HepG2 (cell line): ENCODE measurements around the gene L3MBTL3. TPM values are rescaled to one million over a fixed set of nuclear protein-coding genes. Genes with fewer than 3 reads are reported as not detected.
A peak's percentile ranks its signal among the peaks of the same experiment; 100 is the strongest.

Experiments used
- EZH2 ChIP-seq: conservative IDR thresholded peaks from 2 replicates; pipeline ENCODE4 v1.6.1; 2012; ENCODE audit warnings: mild to moderate bottlenecking, low read depth, low read length, moderate library complexity
- HES4 ChIP-seq: sonication (generic); formaldehyde crosslinking; IDR thresholded peaks from 2 replicates; pipeline ENCODE4 v1.9.0; 2021; ENCODE audit warnings: mild to moderate bottlenecking, missing genetic modification reagents, borderline replicate concordance
- KDM4B ChIP-seq: sonication (generic); formaldehyde crosslinking; IDR thresholded peaks from 2 replicates; pipeline ENCODE4 v1.4.0; 2020; ENCODE audit warnings: missing genetic modification reagents
- RBM22 ChIP-seq: fragments of 200-400 bp; formaldehyde crosslinking; optimal IDR thresholded peaks from 2 replicates; pipeline ENCODE3; 2017; ENCODE audit warnings: mild to moderate bottlenecking, low read length, moderate library complexity
- RFX1 ChIP-seq: fragments of 450-650 bp; IDR thresholded peaks from 2 replicates; pipeline ENCODE4 v1.6.1; 2017
- SMAD3 ChIP-seq: sonication (generic); formaldehyde crosslinking; IDR thresholded peaks from 2 replicates; pipeline ENCODE4 v1.4.0; 2020; ENCODE audit warnings: missing genetic modification reagents
- SOX13 ChIP-seq, 3 experiments: fragments of 450-650 bp in 1 of 3; sonication (generic) in 1 of 3; formaldehyde crosslinking in 1 of 3; IDR thresholded peaks in 2 of 3; conservative IDR thresholded peaks in 1 of 3; 2 replicates each; pipeline versions ENCODE4 v1.5.0 to v1.6.1; 2016 to 2020; ENCODE audit warnings: antibody characterized with exemption in 1 of 3, mild to moderate bottlenecking in 1 of 3, missing compliant biosample characterization in 1 of 3, missing genetic modification reagents in 1 of 3, moderate library complexity in 1 of 3
- YEATS4 ChIP-seq: sonication (generic); formaldehyde crosslinking; IDR thresholded peaks from 2 replicates; pipeline ENCODE4 v1.4.0; 2020; ENCODE audit warnings: missing genetic modification reagents, borderline replicate concordance
- ZFP90 ChIP-seq: sonication (generic); formaldehyde crosslinking; IDR thresholded peaks from 2 replicates; pipeline ENCODE4 v1.8.0; 2022; ENCODE audit warnings: missing genetic modification reagents, mild to moderate bottlenecking, inconsistent platforms, borderline replicate concordance
- ZNF3 ChIP-seq: IDR thresholded peaks from 2 replicates; pipeline ENCODE4 v1.7.0; 2017; ENCODE audit warnings: inconsistent platforms
- ZNF678 ChIP-seq: sonication (generic); formaldehyde crosslinking; IDR thresholded peaks from 2 replicates; pipeline ENCODE4 v1.4.0; 2020; ENCODE audit warnings: mild to moderate bottlenecking, missing genetic modification reagents
- polyA plus RNA-seq, 8 experiments: library from polyadenylated mRNA; depleted of rRNA in 3 of 8; stranded (reverse) in 7 of 8; unstranded in 1 of 8; fragments of >200 nt; fragmentation: Illumina TruSeq in 4 of 8; extraction: Trizol in 4 of 8; gene quantifications; 2 replicates each; pipeline versions ENCODE4 v1.2.1 to v1.2.3, GENCODE V29; 2011 to 2016; ENCODE audit warnings: low read depth in 4 of 8, missing spikeins in 1 of 8, mixed read lengths in 1 of 8; ENCODE audit not compliant: insufficient read depth in 1 of 8
- total RNA-seq, 5 experiments: library from RNA; depleted of rRNA; stranded (reverse); fragments of >200 nt; fragmentation: Illumina TruSeq; extraction: Trizol; gene quantifications; 2 replicates each; pipeline ENCODE4 v1.2.3, GENCODE V29; 2016; ENCODE audit warnings: low read depth in 1 of 5
- TF ChIP-seq, protein P1 (sequence below): sonication (generic); formaldehyde crosslinking; IDR thresholded peaks from 2 replicates; pipeline ENCODE4 v1.4.0; 2020; ENCODE audit warnings: missing genetic modification reagents
- TF ChIP-seq, protein P2 (sequence below): sonication (generic); formaldehyde crosslinking; IDR thresholded peaks from 2 replicates; pipeline ENCODE4 v1.5.0; 2020; ENCODE audit warnings: missing genetic modification reagents
- TF ChIP-seq, protein P3 (sequence below): sonication (generic); formaldehyde crosslinking; IDR thresholded peaks from 2 replicates; pipeline ENCODE4 v1.4.0; 2020; ENCODE audit warnings: missing genetic modification reagents
- TF ChIP-seq, protein P4 (sequence below): sonication (generic); formaldehyde crosslinking; IDR thresholded peaks from 2 replicates; pipeline ENCODE4 v1.4.0; 2020; ENCODE audit warnings: missing genetic modification reagents, borderline replicate concordance

The L3MBTL3 gene
- total and polyA plus RNA-seq, 2 of the 13 experiments (the other 11 are each of a cell fraction or from before 2014, with no cell fraction given): 1.5 to 2.5 TPM

DNA sequence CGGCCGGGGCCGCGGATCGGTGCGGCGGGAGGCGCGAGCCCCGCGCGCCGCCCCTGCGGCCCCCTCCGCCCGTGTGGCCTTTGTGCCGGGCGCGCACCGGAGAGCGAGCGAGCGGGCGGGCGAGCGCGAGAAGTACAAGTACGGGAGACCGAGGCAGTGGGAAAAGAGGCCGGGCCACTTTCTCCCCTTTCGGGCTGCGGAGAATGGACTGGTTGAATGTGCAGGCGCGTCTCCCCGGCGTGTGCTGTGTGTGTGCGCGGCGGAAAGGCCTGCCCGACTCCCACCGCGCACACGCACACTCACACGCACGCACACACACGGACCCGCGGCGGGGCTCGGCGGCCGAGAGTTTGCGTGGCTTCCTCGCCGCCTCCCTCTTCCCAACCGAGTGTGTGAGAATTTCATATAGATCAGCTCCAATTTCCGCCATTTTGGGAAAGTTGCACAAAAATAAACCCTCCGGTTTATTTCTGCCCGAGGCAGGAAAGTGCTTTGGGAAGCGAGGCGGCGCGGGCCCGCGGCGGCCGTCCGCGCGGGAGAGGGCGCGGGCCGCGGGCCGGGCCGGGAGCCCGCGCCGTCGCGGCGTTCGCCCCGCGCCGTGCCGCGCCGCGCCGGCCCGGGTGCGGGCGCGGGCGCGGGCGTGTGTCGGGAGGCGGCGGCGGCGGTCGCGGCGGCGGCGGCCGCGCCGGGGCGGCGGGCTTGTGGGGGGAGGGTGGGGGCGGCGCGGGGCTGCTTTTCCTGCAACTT, 1.1 kb downstream of the L3MBTL3 start (continued):
- TF ChIP-seq ZNF678 (CRISPR knock-in tag): no peak
- no peak for TF ChIP-seq RFX1
- TF ChIP-seq, protein P1, sequence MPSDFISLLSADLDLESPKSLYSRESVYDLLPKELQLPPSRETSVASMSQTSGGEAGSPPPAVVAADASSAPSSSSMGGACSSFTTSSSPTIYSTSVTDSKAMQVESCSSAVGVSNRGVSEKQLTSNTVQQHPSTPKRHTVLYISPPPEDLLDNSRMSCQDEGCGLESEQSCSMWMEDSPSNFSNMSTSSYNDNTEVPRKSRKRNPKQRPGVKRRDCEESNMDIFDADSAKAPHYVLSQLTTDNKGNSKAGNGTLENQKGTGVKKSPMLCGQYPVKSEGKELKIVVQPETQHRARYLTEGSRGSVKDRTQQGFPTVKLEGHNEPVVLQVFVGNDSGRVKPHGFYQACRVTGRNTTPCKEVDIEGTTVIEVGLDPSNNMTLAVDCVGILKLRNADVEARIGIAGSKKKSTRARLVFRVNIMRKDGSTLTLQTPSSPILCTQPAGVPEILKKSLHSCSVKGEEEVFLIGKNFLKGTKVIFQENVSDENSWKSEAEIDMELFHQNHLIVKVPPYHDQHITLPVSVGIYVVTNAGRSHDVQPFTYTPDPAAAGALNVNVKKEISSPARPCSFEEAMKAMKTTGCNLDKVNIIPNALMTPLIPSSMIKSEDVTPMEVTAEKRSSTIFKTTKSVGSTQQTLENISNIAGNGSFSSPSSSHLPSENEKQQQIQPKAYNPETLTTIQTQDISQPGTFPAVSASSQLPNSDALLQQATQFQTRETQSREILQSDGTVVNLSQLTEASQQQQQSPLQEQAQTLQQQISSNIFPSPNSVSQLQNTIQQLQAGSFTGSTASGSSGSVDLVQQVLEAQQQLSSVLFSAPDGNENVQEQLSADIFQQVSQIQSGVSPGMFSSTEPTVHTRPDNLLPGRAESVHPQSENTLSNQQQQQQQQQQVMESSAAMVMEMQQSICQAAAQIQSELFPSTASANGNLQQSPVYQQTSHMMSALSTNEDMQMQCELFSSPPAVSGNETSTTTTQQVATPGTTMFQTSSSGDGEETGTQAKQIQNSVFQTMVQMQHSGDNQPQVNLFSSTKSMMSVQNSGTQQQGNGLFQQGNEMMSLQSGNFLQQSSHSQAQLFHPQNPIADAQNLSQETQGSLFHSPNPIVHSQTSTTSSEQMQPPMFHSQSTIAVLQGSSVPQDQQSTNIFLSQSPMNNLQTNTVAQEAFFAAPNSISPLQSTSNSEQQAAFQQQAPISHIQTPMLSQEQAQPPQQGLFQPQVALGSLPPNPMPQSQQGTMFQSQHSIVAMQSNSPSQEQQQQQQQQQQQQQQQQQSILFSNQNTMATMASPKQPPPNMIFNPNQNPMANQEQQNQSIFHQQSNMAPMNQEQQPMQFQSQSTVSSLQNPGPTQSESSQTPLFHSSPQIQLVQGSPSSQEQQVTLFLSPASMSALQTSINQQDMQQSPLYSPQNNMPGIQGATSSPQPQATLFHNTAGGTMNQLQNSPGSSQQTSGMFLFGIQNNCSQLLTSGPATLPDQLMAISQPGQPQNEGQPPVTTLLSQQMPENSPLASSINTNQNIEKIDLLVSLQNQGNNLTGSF (CRISPR knock-in tag): no peak
- TF ChIP-seq SOX13 (IDR thresholded peaks at IDR 0.05): no peak
- 0 out of 4 replicates have a peak, but pooled peaks of 1 of the 2 experiments have one; percentile 9 for TF ChIP-seq SOX13 (CRISPR knock-in tag; conservative IDR thresholded peaks at IDR 0.05 in 1 of 2, IDR thresholded peaks at IDR 0.05 in 1 of 2)
- no peak for TF ChIP-seq YEATS4 (CRISPR knock-in tag)
- TF ChIP-seq KDM4B: no peak
- TF ChIP-seq RBM22: no peak
- no peak for TF ChIP-seq SMAD3 (CRISPR knock-in tag)
- TF ChIP-seq, protein P2, sequence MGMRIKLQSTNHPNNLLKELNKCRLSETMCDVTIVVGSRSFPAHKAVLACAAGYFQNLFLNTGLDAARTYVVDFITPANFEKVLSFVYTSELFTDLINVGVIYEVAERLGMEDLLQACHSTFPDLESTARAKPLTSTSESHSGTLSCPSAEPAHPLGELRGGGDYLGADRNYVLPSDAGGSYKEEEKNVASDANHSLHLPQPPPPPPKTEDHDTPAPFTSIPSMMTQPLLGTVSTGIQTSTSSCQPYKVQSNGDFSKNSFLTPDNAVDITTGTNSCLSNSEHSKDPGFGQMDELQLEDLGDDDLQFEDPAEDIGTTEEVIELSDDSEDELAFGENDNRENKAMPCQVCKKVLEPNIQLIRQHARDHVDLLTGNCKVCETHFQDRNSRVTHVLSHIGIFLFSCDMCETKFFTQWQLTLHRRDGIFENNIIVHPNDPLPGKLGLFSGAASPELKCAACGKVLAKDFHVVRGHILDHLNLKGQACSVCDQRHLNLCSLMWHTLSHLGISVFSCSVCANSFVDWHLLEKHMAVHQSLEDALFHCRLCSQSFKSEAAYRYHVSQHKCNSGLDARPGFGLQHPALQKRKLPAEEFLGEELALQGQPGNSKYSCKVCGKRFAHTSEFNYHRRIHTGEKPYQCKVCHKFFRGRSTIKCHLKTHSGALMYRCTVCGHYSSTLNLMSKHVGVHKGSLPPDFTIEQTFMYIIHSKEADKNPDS (CRISPR knock-in tag): no peak
- TF ChIP-seq ZNF3 (CRISPR knock-in tag): no peak
- peak; percentile 32; the same call in 1 of the 2 replicates for TF ChIP-seq HES4 (CRISPR knock-in tag)
- TF ChIP-seq ZFP90 (CRISPR knock-in tag): 0 out of 2 replicates have a peak, but pooled peaks have one; percentile 34
- 0 out of 2 replicates have a peak, but pooled peaks have one; percentile 24 for TF ChIP-seq EZH2
- TF ChIP-seq, protein P3, sequence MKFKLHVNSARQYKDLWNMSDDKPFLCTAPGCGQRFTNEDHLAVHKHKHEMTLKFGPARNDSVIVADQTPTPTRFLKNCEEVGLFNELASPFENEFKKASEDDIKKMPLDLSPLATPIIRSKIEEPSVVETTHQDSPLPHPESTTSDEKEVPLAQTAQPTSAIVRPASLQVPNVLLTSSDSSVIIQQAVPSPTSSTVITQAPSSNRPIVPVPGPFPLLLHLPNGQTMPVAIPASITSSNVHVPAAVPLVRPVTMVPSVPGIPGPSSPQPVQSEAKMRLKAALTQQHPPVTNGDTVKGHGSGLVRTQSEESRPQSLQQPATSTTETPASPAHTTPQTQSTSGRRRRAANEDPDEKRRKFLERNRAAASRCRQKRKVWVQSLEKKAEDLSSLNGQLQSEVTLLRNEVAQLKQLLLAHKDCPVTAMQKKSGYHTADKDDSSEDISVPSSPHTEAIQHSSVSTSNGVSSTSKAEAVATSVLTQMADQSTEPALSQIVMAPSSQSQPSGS (CRISPR knock-in tag): no peak
- TF ChIP-seq, protein P4, sequence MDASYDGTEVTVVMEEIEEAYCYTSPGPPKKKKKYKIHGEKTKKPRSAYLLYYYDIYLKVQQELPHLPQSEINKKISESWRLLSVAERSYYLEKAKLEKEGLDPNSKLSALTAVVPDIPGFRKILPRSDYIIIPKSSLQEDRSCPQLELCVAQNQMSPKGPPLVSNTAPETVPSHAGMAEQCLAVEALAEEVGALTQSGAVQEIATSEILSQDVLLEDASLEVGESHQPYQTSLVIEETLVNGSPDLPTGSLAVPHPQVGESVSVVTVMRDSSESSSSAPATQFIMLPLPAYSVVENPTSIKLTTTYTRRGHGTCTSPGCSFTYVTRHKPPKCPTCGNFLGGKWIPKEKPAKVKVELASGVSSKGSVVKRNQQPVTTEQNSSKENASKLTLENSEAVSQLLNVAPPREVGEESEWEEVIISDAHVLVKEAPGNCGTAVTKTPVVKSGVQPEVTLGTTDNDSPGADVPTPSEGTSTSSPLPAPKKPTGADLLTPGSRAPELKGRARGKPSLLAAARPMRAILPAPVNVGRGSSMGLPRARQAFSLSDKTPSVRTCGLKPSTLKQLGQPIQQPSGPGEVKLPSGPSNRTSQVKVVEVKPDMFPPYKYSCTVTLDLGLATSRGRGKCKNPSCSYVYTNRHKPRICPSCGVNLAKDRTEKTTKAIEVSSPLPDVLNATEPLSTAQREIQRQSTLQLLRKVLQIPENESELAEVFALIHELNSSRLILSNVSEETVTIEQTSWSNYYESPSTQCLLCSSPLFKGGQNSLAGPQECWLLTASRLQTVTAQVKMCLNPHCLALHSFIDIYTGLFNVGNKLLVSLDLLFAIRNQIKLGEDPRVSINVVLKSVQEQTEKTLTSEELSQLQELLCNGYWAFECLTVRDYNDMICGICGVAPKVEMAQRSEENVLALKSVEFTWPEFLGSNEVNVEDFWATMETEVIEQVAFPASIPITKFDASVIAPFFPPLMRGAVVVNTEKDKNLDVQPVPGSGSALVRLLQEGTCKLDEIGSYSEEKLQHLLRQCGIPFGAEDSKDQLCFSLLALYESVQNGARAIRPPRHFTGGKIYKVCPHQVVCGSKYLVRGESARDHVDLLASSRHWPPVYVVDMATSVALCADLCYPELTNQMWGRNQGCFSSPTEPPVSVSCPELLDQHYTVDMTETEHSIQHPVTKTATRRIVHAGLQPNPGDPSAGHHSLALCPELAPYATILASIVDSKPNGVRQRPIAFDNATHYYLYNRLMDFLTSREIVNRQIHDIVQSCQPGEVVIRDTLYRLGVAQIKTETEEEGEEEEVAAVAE: no peak
